HL-60/S4 treated with retinoic acid at 250 ng/mL for 4 days and 3 days (cell line): ENCODE results near the gene NOC3L.
"Not testable (repeated sequence)": the region's sequence is repeated elsewhere in the genome, so short reads cannot be mapped to it uniquely, and the experiment has no call there.

ENCODE experiments used
- in situ Hi-C: fragments of 300-500 bp; cut with MboI; formaldehyde crosslinking; loops from 2 replicates; pipeline ENCODE4 v1.7.0; 2022; ENCODE audit warnings: low sequenced_read_pairs

The NOC3L gene, protein sequence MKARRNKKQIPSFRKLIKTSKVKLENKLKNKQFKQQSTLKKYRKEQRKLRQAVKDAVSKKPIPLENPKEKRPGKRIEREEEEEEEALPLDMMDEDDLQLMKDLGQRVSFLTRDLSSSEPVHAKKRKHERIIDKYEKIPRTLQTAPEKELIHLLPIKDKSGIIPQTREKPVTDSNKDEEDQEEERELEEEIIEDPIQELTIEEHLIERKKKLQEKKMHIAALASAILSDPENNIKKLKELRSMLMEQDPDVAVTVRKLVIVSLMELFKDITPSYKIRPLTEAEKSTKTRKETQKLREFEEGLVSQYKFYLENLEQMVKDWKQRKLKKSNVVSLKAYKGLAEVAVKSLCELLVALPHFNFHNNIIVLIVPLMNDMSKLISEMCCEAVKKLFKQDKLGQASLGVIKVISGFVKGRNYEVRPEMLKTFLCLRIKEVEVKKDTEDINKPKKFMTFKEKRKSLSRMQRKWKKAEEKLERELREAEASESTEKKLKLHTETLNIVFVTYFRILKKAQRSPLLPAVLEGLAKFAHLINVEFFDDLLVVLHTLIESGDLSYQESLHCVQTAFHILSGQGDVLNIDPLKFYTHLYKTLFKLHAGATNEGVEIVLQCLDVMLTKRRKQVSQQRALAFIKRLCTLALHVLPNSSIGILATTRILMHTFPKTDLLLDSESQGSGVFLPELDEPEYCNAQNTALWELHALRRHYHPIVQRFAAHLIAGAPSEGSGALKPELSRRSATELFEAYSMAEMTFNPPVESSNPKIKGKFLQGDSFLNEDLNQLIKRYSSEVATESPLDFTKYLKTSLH

DNA sequence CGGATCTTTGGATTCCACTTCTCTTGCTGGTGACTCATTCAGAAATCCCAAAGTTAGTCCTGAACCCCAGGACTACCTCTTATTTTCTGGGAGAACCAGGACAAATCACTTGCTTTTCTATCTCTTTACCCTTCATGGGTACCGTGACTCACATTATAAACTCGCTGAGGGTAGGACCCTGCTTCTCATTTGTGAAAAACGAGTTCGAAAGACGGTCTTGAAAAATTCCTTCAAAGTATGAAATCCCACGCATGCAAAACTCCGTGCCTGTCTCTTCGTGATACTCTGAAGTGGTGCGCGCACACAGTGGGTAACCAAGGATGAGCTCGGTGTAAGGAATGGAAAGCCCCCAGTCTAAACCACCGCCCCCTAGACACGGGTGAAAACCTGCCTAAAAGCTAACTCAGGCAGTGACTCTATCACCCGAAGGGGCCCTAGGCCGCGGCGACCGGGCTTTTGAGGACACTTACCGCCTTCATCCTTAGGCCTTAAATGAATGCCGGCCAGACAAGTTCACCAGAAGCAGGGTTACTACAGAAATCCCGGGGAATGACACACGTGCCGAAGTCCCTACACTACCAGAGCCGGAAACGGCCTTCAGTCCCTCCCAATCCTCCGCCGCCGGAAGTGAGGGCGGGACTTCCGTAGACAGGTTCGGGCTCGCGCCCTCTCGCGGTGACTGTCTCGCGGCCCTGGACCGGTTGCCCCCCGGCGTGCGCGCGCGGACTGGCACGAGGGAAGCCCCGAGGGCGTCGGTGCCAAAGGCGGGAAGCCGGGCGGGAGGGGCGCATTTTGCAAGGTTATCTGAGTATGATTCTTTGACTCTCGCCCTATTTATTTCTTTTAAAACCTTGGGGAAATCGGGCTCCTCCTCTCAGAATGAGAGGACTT lies at the start of gene NOC3L:
Gene NOC3L (minus strand): TSS at position 580 of the 891 bp plus-strand sequence. CDS start 101 bp downstream, at position 479.
- in situ Hi-C loops: no loop called here

DNA sequence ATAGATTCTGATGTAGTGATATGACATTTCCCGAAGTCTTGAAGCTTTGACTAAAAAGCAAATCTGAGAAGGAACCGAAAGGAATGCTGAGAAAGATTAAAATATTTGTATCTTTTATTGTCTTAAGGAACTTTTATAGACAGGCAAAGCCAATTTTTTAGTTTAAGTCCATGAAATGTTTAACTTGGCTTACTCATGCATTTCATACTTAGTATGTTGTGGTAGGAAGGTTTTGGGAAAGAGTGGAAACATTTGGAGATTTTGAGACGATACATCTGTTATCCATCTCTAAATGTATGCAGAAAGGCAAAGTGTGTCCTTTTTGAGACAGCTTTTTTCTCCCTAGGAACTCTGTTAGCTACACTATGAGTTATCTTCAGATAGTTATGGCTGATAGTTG lies 49.7 kb upstream of the NOC3L start:
- in situ Hi-C loops: no loop called here

DNA sequence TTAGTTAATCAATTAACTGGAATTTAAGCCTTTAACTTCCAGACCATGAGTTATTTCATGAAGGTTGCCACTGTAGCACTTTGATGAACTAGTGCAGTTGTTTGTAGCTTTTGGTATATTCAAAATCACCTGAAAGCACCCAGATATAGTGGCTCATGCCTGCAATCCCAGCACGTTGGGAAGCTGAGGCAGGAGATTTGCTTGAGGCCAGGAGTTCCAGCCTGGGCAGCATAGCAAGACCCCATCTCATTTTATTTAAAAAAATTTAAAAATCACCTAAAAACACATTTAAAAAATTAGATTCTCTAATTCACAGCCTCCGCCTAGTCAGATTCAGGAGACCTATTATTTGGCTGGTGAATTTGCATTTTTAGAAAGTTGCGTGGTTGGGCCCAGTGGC lies 48.6 kb upstream of the NOC3L start:
- in situ Hi-C loops: no loop called here

DNA sequence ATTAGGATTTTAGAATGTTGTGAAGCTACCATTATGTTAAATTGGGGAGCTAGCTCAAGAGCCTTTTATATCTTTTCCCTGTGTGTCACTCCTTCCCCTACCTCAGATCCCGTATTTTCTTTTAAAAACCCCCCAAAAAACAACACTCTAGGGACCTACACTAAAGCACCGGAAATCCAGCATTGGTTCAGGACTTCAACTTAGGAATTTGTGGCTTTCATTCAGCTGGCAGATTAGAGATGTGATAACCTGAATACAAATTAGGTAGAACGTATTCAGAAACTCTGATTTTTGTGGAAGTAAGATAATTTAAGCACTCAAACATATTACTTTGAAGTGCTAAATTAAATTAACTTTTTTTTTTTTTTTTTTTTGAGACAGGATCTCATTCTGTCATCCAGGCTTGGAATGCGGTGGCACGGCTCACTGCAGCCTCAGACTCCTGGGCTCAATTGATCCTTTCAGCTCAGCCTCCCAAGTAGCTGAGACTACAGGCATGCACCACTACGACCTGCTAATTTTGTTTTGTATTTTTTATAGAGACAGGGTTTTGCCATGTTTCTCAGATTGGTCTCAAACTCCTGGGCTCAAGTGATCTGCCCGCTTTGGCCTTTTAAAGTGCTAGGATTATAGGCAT lies 46.4 kb upstream of the NOC3L start:
- in situ Hi-C loops: no loop called here

DNA sequence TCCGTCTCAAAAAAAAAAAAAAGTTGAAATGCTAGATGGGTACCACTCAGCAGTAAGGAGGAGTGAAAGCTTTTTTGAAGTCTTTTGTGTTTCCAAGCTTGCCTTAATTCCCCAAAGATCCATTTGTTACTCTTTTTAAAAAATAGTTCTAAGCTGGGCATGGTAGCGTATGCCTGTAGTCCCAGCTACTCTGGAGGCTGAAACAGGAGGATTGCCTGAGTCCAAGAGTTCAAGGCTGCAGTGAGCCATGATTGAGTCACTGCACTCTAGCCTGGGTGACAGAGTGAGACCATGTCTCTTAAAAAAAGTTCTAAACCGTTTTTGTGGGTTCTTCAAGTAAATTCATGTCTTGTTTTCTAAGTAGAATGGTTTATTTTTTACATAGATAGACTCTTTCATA lies 44.9 kb upstream of the NOC3L start:
- in situ Hi-C loops: no loop called here

DNA sequence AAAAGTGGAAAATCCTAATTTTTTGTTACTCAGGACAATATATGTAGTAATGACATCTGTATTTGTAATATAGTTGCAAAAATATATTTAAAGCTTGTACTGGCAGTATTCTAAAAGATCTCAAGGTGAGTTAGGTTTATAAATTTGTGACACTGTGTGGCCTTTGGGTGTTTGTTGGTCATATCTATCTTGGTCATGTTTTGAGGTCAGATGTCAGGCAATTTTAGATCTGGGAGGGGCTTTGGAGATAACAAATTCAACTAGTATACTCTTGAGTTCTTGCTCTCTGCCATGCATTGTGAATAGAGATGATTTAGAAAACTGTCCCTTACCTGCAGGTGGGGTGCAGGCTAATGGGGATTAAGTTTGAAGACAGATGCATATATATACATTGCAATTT lies 42.7 kb upstream of the NOC3L start:
- in situ Hi-C loops: no loop called here

DNA sequence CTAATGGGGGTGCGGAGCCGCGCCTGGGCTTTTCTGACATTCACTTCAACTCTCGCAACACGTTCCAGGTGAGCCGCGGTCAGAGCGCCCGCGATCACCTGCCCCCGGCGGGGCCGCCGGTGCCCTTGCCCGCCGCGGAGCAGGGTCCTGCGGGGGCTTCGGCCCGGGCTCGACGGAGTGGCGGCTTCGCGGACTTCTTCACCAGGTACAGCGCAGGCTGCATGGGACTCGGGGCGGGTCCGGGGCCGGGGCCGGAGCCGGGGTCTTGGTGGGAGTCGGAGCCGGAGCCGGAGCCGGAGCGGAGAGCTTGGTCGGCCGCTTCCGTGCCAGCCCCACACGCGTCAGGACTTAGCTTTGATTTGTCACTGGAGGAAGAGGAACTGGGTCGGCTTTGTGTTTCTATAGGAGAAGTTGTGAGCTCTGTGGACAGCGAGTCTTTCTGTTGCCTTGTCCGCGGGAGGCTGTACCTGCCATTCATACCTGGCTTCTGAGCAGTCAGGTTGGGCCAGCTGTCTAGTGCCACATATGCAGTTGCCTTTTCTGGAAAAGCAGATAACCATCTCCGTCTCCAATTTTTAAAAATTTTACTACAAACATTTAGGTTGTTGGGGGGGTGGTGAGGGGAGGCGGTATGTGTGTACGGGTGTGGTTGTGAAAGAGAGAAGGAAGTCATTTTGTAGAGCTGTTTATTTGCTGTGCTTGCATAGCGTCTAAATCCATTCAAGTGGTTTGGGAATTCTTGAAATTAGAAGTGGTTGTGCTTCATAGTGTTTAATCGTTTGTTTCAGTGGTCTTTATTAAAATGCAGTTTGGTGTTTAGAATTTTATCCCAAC lies 40.9 kb upstream of the NOC3L start:
- in situ Hi-C loops: no loop called here

DNA sequence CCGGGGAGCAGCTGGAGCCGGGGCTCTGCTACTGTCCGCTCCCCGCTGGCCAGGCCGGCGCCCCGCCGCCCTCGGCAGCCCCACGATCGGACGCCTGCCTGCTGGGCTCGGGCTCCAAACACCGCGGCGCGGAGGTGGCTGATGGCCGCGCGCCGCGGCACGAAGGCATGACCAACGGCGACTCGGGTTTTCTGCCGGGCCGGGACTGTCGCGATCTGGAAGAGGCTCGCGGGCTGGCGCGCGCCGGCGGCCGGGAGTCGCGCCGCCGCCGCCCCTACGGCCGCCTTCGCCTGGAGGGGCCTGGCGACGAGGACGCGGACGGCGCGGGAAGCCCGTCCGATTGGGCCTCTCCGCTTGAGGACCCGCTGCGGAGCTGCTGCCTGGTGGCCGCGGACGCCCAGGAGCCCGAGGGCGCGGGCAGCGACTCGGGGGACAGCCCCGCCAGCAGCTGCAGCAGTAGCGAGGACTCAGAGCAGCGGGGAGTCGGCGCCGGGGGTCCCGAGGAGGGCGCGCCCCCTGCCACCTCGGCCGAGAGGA lies 40.2 kb upstream of the NOC3L start:
- in situ Hi-C loops: no loop called here

DNA sequence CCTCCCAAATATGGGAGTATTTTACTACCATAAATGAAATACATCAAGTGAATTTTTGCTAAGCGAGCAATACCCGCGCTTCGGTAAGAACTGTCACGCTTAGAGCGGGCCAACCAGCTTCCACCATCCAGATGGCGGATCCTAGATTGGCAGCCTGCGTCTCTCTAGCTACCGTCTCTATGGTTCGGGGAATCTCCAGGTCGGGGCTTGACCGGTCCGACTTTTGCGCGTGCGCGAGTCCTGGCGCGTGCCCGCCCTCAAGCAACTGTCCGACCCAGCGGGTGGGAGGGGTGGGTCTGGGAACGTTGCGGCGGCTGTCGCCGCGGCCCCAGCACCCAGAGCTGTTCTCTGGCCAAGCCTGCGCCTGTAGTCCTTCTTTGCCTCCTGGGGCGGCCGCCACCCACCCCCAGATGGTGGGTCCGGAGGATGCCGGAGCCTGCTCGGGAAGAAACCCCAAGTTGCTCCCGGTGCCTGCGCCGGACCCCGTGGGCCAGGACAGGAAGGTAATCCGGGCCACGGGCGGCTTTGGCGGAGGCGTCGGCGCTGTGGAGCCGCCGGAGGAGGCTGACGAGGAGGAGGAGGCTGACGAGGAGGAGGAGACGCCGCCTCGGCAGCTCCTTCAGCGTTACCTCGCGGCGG lies 39.6 kb upstream of the NOC3L start, which contains the start of gene TBC1D12:
Gene TBC1D12 (plus strand): TSS at position 338 of the 639 bp plus-strand sequence. CDS start 73 bp downstream, at position 411.
- in situ Hi-C loops: no loop called here

DNA sequence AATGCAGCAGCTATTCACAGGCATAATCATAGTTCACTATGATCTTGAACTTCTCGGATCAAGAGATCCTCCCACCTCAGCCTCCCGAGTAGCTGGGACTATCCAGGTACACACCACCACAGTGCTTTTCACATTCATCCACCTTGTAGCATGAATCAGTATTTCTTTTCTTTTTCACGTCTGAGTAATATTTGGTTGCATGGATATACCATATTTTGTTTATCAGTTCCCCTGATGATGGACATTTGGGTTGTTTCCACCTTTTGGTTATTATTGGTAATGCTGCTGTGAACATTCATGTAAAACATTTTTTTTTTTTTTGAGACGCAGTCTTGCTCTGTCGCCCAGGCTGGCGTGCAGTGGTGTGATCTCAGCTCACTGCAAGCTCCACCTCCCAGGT lies 36.0 kb upstream of the NOC3L start:
- in situ Hi-C loops: no loop called here

DNA sequence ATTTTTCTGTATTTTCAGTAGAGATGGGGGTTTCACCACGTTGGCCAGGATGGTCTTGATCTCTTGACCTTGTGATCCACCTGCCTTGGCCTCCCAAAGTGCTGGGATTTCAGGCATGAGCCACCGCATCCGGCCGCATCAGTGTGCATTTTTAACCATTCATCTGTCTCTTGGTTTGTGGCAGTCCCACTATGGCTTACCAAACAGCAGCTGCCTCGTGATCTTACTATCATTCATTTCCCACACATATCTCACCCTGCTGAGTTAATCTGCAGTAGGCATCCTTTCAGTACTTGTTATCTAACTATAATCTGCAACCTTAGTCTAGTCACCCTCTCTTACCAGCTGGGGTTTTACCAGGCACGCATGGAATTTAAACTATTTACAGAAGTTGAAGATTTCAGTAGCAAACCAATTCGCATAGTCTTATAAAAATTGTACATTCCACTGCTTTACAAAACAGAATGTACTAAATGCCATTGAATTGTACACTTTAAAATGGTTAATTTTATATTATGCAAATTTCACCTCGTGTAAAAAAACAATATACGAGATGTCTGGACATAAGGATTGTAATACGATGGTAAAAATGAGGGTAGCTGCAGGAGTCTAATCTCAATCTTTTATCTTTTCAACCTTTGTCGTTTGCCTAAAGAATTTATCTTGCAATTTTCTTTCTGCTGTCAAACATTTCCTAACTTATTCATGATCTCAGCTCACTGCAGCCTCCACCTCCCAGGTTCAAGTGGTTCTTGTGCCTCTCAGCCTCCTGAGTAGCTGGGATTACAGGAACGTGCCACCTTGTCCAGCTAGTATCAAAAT lies 35.0 kb upstream of the NOC3L start:
- in situ Hi-C loops: no loop called here

DNA sequence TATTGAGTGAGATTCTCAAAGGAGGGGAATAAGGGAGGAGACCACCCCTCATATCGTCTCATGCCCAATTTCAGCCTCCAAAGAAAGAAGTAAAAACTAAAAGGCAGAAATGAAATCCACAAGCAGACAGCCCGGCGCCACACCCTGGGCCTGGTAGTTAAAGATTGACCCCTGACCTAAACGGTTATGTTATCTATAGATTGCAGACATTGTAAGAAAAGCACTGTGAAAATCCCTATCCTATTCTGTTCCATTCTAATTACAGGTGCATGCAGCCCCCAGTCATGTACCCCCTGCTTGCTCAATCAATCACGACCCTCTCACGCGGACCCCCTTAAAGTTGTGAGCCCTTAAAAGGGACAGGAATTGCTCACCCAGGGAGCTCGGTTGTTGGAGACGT lies 29.4 kb upstream of the NOC3L start:
- in situ Hi-C loops: not testable (repeated sequence)

DNA sequence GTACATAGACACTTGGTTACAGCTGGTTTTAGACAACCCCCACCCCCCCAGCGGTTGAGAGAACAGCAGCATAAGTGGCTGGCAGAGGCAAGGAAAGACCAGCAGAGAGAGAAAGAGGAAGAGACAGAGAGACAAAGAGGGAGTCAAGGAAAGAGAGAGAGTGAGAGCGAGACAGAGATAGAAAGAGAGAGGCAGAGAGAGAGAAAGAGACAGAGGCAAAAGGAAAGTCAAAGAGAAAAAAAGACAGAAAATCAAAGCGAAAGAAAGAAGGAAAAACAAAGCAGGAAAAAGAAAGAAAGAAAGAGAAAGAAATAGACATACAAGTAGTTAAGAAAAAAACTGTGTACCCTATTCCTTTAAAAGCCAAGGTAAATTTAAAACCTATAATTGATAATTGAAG lies 23.0 kb upstream of the NOC3L start:
- in situ Hi-C loops: not testable (repeated sequence)

DNA sequence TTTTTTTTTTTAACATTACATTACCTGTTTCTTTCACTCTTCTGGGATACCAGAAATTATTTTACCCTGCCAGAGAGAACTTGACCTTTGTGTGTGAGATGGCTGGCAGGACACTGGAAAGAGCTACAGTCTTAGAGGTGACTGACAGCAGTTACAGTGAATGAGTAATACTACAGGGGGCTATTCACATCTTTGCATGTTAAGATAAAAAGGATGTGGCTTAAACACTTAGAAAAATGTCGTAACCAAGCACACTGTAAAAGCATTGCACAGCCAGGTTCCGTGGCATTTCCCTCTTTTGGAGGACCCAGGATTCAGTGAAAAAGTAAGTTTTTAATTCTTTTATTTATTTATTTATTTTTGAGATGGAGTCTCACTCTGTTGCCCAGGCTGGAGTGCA lies 20.8 kb upstream of the NOC3L start:
- in situ Hi-C loops: no loop called here

DNA sequence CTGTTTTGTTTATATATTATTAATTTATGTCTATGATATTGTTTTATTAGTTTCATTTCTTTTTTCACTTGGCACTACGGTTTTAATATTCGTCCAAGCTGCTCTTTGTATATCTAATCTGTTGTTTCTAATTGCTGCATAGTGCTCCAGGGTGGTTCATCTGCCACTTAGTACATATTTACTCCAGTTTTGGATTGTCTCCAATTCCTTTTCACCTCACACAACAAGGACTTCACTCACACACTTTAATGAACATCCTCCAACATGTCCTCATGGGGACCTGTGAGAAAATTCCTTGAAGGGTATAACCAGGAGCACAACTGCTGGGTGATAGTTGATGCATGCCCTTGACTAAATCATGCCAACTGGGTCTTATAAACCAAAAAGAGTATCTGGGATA lies 14.1 kb upstream of the NOC3L start:
- in situ Hi-C loops: no loop called here

DNA sequence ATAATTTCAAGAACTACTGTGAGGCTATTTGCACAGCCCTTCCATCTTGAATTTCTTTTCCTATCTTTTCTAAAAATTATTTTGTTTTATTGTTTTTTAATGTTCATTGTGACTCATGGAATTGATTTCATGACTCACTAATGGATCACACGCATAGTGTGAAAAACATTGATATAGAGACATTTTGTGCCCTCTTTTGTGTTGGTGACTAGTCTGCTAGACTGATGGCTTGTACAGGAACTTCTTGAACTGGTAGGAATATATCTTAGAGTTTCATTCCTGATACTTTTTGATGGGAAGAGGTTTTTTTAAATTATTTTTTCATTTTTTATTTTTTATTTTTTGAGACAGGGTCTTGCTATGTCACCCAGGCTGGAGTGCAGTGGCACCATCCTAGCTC lies 12.6 kb upstream of the NOC3L start:
- in situ Hi-C loops: no loop called here

DNA sequence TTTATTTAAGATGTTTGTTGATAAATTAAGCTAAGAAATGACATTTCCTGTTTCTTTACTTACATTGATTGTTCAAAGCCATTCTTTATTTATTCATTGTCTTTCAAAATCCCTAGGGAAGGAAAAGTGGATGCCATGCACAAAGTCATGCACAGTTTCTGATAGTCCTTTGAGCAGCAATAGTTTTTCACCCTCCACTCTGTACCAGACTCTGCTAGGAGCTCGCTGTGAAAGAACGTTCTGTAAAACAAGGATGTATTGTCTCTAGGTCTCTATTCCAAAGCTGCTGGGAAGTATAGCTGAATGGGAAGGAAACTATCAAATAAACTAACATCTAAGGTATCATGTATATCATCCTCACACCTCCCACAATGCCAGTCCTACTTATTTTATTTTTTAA lies 7.8 kb upstream of the NOC3L start:
- in situ Hi-C loops: no loop called here

DNA sequence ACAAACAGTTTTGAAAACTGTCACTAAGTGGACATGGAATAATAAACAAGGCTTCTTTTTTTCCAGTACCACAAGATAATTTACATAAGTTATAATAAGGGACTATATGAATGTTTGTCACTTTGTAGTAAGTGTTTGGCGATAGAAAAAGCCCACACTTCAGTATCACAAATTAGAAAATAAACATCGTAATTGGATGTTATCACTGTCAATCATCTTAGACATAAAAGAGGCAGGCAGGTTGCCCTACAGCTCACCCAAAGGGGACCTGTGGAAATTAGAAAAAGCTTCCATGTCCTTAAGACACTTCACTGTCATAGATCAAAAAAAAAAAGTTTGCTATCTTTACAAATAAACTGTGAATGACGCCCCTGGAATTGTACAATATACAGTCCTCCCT lies 3.6 kb upstream of the NOC3L start:
- in situ Hi-C loops: no loop called here
